Hematopoietic multipotent progenitor cell treated with erythropoietin and hydrocortisone succinate and interleukin-3 and kit ligand, for 17 days (in vitro differentiated cells): ENCODE measurements around the gene GGTLC1.
"Not testable (repeated sequence)": the region's sequence is repeated elsewhere in the genome, so short reads cannot be mapped to it uniquely, and the experiment has no call there.

ENCODE experiments used
- DNase-seq: peaks from one replicate; pipeline ENCODE4 v3.0.0-alpha.2; 2015; ENCODE audit warnings: low spot score

The GGTLC1 gene

DNA sequence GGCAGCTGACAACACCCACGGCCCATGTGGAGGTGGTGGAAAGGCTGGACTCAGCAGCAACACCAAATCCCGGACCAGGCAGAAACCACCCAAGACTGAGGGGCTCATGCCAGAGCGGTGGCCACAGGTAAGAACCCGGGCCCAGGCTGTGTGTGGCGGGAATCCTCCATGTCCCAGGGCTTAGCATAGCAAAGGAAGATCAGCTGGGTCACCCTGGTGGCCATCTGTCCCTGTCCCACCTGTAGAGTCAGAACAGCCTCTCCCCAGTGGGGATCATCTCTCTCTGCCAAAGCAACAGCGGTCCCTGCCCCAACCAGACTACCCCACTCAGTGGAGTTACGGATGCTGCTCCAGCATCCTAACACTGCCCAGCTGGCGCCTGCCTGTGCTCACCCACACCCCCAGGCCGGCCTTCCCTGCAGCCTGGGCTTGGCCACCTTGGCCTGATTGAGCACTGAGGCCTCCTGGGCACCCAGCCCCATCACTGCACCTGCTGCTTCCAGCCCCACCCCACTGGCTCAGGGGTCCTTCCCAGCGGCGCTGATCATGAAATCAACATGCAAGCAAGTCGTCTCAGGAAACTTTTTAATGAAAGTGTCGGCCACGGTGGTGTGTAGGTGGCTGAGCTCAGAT, 5.5 kb upstream of the GGTLC1 start:
- DNase-seq, result not testable (repeated sequence)

DNA sequence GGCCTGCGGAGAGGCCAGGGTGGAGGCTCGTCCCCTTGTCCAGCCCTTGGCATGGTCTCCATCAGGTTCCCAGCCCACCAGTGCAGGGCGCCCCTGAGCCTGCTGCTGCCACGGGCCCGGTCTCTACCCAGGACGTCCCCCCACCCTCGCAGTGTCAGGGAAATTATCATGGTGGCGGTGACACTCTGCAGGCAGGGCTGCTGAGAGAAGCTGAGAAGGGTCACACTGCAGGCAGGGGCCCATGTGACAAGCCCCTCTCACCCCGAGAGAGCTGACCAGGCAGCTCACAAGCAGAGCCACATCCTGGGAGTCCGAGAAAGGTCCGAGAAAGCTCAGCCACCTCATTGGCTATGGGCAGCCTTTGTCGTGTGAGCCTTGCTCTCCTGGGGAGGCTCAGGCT, 4.9 kb upstream of the GGTLC1 start:
- DNase-seq, result not testable (repeated sequence)

DNA sequence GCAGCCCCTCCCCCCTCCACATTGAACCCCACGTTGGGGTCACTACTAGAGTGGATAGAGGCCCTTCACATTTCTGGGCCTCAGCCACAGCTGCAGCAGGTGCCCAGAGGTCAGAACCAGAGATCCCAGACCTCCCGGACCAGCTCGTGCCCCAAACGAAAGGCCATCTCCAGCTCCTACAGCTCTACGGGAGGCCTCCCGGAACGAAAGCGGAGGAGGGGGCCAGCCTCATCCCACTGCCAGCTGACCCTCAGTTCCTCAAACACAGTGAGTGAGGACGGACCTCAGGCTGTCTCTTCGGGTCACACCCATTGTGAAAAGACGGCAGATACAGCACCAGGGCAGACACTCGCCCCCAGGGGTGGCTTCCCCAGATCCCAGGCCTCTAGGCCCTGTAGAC, 1.7 kb upstream of the GGTLC1 start:
- not testable (repeated sequence) for DNase-seq

DNA sequence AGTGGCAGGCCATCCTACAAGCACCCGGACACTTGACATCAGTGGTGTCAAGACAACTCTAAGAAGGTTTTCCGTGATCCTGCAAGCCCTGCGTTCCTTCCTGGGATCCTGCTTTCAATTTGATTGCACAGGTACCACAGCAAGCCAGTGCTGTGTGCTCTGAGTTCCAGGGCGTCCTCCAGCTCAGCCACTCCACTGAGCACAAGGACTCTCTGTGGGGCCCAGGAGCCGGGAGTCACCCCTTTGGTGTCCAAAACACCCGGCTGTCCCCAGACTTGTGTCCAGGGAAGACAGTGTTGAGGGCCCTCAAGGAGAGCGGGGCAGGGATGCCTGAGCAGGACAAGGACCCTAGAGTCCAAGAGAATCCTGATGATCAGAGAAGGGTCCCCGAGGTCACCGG, 387 bp upstream of the GGTLC1 start:
- DNase-seq, result not testable (repeated sequence)

DNA sequence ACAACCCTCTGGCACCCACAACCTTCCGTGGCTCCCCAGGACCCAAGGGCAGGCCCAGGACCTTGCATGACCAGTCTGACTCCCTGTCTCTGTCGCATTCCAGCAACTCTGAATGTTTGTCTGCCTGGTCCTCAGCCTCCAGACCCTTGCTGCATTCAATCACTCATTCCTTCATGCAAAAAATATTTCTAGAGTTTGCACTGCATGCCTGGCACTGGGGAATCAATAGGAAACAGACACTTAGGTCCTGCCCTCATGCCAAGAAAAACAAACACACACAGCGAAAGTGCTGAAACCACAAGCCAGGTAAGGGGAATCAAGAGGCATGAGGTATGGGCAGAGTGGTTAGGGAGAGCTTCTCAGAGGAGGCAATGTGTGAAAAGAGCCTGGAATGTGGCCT, 1.9 kb downstream of the GGTLC1 start:
- not testable (repeated sequence) for DNase-seq

DNA sequence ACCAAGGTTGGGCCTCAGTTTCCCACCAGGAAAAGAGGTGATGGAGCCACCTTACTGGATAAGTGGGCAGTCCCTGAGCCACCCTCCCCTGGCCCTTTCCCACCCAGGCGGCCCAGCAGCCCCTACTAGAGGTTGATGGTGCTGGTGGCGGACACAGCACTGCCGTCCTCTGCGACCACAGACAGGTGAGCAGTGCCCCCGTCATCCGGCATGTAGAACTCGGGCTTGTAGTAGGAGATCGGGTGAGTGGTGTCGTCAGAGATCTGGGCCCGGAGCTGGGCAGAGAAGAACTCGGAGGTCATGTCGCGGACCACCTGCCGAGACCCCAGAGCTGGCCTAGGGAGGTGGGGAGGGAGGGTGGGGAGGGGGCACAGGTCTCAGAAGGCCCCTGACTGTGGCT, 2.3 kb downstream of the GGTLC1 start:
- not testable (repeated sequence) for DNase-seq

DNA sequence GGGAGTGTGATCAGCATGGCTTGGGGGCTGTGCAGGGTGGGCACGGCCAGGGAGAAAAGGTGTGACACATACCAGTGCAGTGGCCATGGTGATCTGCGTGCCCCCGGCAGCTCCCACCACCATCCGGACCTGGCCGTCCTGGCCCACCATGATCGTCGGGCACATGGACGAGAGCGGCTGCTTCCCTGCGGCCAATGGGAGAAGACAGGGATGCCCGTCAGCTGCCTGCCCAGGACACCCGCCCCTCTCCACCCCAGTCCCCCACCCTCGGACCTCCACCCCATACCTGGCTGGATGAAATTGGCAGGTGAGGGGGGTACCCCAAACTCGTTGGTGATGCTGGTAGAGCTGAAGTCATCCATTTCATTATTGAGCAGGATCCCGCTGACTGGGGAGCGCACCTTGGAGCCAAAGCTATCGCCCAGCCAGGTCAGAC, 2.8 kb downstream of the GGTLC1 start:
- DNase-seq, result not testable (repeated sequence)

DNA sequence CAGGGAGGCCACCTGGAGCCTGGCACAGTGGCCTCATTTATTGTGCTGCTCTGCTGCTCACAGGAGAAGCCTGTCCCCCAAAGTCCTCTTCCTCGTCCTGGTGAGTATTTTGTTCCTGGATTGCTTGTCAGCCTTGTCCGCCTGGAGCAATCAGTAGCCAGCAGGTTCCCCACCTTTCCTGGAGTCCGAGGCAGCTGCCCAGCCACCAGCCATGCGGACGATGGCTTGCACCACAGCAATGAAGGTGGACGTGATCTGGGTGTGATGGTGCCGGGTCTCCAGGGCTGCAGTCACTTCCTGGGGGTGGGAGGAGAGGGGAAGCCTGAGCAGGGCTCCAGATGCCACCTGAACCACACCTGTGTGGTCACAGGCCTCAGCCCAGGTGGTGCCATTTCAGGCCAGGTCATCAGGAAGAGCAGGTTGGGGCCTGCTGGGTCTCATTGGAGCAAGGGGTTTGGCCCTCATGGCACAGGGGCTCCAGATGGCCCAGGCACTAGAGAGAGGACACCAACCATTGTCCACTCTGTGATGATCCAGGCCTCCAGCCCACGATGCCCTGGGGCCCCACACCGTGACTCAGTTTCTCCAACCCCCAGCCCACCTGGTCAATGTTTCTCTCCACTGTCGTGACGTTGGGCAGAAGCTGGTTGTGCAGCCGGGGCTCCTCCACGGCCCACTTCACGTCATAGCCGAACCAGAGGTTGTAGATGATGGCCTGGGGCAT, 3.4 kb downstream of the GGTLC1 start:
- not testable (repeated sequence) for DNase-seq

DNA sequence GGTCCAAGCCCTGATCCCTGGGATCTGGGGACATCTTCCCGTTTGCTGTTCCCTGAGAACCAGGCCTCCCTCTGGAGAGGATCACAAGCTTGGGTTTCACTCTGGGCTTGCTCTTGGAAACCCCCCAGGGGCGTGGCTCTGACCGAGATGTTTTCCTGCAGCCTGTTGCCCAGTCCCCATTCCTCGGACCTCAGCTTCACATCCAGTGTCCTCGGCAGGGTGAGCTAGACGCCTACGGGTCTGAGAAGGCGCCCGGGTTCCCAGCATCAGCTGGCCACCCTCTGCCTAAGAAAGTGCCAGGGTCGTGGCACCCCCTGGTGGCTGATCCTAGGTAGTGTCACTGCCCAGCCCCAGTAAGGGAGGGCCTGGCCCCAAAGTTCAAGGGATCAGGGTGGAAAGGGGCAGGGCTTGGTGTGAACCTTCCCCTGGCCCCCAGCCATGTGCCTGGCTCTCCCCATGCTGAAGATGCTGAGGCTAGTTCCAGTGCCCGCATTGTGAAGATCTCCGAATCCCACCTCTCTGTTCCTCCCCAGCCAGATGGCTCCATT, 4.0 kb downstream of the GGTLC1 start:
- not testable (repeated sequence) for DNase-seq

DNA sequence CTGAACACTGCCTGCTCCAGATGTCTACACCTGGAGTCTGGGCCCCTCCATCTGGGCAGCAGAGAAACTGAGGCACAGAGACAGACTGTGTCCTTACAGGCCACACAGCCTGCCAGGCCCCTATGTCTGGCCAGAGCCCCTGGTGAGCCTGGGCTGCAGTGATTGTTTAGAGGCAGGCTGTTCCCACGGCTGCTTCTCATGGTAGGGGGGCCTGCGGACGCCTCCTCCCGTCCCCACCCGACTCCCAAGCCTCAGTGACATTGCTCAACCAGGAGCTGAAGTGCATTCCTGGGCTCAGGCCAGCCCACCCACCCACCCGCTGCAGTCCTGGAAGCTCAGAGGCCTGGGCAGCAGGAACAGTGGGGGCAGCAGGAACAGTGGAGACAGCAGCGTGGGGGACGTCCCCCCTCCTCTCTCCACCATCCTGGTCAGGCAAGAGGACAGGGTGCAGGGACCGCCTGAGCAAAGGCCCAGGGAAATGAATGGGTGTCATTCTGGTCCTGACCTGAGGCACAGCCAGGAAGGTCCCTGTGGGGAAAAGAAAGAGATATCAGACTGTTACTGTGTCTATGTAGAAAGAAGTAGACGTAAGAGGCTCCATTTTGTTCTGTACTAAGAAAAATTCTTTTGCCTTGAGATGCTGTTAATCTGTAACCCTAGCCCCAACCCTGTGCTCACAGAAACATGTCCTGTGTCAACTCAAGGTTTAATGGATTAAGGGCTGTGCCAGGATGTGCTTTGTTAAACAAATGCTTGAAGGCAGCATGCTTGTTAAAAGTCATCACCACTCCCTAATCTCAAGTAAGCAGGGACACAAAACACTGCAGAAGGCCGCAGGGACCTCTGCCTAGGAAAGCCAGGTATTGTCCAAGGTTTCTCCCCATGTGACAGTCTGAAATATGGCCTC, 6.2 kb downstream of the GGTLC1 start:
- not testable (repeated sequence) for DNase-seq

DNA sequence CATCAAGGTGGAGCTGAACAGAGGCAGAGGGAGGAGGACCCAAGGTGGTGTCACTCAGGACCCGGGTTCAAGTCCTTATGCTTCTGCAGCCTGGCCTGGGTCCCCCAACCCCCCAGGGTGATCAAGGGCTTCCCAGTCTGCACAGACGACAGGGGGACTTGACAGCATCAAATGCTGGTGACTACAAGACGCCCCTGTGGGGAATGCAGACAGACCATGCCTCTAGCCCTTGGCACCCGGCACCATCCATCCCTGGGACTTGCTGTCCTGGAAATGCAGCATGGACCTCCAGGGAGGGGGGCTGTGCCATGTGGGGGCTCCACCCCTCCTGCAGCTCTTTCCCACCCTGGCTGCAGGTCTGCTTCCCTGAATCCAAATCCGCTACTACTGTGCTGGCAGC, 7.1 kb downstream of the GGTLC1 start:
- DNase-seq, result not testable (repeated sequence)

DNA sequence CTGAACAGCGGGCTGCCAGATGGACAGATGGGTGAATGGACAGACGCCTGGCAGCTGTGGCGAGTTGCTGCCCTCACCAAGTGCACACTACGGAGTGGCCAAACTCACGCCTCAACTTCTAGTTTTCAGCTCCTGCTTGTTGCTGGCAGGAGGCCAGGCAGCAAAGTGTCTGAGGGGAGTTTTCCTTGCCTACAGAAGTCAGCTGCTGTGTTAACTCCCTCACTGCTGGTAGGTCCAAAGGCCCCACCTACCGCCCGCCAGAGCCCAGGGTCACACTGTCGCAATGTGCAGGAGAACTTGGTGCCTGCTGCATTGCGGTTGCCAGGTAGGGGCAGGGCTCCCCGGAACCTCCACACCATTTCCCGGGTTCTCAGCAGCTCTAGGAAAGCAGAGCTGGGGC, 7.6 kb downstream of the GGTLC1 start:
- DNase-seq, result not testable (repeated sequence)

DNA sequence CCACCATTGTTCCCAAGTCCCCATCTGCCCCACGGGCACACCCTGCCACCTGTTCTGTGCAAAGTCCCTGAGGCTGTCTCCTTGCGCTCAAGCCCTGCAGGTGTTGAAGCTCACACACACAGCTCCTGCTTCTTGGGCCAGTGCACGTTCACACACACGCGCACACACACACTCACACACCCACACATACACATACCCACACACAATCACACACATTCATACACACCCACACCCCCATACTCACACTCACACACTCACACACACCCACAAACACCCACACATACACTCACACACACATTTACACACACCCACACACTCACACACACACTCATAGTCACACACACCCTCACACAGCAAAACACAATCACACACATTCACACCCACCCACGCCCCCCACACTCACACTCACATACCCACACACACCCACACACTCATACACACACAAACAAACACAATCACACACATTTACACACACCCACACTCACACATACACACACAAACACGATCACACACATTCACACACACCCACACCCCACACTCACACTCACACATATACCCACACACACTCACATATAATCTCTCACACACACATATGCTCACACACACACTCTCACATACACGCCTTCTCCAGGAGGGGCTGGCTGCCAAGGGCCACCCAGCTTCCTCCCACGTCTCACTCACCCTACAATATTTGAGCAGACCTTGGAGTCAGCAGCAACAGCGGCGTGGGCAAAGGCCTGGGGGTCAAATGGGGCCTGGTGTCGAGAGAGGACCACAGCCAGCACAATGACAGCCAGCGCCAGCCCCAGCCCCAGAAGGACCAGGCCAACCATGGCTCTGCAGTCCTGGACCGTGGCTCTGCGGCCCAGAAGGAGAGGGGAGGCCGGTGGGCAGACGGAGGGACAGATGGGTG, 8.4 kb downstream of the GGTLC1 start:
- not testable (repeated sequence) for DNase-seq

DNA sequence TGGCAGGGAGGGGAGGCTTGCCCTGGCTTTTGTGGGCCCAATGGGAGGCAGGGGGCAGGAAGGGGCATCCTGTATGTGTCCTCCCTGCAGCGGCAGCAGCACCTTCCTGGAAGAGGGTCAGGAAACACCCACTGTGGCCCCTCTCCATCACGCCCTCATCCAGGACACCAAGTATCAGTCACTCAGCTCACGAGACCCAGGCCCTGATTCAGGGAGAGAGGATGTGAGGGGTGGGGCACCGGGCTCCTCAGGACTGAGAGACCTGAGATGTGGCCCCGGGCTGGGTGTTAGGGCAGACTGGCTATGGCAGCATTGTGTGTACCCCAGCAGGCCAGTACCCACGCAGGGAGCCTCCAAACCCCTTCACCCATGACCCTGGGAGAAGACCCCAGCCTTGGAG, 9.2 kb downstream of the GGTLC1 start:
- not testable (repeated sequence) for DNase-seq

DNA sequence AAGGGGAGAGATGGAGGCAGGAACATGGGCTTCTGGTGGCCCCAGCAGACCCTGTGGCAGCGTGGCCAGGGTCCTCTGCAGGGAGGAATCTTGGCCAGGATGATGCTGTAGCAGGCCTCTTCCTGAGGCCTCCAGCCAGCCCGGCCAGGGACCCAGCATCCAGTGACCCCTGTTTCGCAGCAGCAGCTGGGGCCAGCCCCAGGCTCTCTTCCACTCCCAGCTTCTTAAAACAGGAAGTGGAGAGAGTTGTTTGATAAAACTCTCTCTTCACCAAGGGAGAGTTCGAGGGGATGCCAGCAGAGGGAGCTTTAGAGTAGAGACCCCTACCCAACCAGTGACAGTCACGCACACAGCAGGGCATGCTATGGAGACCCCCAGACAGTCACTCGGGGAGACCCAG, 10.1 kb downstream of the GGTLC1 start:
- DNase-seq, result not testable (repeated sequence)

DNA sequence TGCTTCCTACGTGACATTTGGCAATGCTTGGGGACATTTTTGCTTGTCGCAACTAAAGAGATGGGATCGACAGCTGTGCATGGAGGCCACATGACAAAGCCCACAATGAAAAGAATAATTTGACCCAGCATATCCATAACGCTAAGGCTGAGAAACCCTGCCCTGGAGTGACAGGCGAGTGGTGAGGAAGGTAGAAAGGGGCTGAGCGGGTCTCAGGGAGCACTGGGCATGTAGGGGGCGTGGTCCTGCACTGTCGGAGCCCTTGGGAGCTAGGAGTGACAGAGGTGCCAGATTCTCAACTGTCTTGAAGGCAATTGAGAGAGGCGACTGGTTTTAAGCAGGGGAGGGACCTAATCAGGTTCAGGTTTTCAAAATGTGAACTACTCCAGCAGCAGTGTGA, 13.6 kb downstream of the GGTLC1 start:
- DNase-seq, result no peak

DNA sequence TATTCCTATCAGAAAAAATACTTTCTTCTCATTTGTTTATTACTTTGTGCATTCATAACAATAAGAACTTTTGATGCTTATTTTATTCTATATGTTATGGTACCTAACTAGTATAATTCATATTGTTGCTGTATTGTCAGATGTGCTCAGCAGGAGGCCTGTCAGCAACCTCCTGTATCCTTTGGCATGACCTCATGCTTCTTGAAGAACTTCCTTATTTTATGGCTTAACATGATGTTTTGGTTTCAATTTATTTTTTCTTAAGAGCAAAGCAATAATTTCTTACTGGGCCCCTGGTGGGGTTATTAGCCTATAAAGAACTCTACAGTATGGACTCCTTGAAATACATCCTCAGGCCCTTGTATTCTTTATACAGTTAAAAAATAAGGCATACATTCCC, 17.3 kb downstream of the GGTLC1 start:
- no peak for DNase-seq

DNA sequence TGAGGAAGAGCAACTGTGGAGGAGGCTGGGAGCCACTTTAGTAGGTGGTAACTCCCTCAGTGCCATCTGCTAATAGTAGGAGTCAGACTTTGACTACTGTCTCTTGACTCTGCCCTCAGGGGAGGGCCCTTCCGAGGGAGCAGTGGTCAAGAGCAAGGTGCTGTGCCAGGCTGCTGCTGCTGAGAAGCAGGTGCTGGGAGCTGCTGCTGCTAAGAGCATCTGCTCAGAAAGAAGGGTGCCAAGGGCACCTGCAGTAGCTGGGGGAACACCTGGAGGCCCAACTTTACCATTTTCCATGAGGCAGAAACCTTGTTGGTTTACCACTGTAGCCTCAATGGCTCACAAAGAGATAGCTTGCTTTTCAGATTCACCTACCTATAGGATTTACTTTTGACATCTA, 18.5 kb downstream of the GGTLC1 start:
- DNase-seq, result no peak

DNA sequence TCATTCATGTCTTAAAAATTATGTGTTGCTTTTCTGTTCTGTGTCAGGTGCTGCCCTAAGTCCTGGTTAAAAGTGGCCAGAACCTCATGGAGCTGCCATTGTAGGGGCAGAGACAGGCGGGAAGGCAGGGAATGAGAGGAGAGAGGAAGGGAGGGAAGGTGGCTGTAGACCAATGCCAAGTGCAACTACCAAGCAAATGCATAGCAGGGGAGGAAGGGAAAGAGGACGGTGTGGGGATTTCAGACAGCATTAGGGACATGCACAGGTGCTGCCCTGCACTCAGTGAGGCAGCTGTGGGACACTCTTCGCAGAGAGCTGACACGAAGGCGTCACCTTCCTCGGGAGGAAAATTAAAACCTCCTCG, 21.0 kb downstream of the GGTLC1 start:
- no peak for DNase-seq

DNA sequence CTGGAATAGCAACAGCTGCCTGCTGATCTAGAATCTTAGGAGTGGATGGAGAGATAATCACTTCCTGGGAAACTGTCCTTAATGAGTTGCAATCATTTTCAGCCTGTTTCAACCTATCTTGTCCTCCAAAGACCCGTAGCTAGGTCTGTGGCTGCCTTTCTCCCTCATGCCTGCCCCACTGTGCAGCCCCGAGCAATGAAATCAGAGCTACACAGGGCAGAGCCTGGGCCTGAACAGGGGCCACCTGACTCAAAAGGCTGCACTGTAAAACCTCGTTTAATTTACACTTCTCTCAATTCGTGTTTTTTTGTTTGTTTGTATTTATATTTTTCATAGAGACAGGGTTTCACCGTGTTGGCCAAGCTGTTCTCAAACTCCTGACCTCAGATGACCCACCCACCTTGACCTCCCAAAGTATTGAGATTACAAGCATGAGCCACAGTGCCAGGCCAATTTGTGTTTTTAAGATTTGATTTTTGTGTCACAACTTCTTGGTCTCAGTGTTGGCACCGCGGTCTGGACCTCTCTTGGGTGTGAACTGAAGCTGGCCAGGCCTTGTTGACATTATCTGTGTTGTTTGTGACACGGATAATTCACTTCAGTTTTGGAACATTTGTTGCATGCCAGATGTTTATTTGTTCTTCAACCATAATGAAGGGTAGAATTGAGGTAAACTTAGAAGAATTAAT, 21.5 kb downstream of the GGTLC1 start:
- no peak for DNase-seq

DNA sequence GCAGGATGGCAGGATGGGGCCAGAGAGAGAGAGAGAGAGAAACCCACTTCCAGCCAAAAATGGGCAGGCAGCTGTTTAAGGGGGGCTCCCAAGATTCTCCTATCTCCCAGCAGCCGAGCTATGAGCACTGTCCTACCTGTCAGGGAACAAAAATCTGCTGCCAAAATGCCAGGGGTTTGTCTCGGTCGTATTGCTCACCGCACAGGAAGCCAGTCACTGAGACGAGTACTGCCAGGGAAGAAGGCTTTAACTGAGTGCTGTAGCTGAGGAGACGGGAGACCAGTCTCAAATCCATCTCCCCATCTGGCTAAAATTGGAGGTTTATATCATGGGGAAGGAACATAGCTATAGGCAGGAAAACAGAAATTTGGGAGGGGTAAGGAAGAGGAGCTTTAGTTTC, 22.3 kb downstream of the GGTLC1 start:
- no peak for DNase-seq
